KBM-7 (cell line): Measurements from ENCODE around the gene GPR21.

Experiments used
- DNase-seq: peaks from one replicate; pipeline ENCODE4 v3.0.0-alpha.2; 2015
- in situ Hi-C: fragments of 300-500 bp; cut with MboI; formaldehyde crosslinking; loops from 2 replicates; pipeline ENCODE4 v1.14.3; 2020; ENCODE audit warnings: low sequenced_read_pairs, low pct_unique_long_range_greater_than_20kb, mixed read lengths

GPR21 gene

DNA sequence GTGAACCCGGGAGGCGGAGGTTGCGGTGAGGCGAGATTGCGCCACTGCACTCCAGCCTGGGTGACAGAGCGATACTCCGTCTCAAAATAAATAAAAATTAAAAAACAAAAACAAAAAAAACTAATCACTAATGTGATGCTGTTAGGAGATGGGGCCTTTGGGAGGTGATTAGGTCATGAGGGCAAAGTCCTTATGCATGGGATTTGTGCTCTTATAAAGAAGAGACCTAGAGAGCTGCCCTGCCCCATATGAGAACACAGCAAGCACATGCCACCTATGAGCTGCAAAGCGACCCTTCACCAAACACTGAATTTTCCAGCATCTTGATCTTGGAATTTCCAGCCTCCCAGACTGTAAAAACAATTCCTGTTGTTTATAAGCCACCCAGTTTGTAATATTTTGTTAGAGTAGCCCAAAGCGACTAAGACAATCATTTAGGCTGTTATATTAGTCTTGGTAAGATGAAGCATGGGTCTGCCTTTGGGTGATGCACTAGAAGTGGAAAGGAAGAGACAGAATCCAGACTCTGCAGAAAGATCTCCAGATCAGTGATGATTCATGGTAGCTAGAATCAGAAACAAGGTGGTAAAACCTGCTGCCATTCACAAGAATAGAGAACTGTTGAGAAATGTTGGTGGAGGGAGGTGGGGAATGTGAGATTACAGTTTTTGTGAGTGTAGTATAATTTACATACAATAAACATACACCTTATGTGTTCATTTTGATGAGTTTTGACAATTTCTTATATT lies 26.2 kb downstream of the GPR21 start:
- DNase-seq = no peak
- in situ Hi-C loops = loop anchor here (25.0 kb wide), 1 partner anchor 103 kb away; no protein-coding TSS in a partner anchor

DNA sequence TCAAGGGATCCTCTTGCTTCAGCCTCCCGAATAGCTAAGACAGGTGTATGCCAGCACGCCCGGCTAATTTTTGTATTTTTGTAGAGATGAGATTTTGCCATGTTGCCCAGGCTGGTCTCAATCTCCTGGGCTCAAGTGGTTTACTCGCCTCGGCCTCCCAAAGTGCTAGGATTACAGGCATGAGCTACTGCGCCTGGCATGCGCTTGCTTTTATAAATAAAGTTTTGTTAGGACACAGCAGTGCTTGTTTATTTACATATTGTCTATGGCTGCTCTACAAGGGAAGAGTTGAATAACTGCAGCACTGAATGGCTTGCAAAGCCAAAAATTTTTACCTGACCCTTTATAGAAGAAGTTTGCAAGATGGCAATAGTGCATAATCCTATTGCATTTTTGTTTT lies 27.7 kb downstream of the GPR21 start:
- in situ Hi-C loops = loop anchor here (25.0 kb wide), 1 partner anchor 101 kb away; no protein-coding TSS in a partner anchor
- DNase-seq = no peak

DNA sequence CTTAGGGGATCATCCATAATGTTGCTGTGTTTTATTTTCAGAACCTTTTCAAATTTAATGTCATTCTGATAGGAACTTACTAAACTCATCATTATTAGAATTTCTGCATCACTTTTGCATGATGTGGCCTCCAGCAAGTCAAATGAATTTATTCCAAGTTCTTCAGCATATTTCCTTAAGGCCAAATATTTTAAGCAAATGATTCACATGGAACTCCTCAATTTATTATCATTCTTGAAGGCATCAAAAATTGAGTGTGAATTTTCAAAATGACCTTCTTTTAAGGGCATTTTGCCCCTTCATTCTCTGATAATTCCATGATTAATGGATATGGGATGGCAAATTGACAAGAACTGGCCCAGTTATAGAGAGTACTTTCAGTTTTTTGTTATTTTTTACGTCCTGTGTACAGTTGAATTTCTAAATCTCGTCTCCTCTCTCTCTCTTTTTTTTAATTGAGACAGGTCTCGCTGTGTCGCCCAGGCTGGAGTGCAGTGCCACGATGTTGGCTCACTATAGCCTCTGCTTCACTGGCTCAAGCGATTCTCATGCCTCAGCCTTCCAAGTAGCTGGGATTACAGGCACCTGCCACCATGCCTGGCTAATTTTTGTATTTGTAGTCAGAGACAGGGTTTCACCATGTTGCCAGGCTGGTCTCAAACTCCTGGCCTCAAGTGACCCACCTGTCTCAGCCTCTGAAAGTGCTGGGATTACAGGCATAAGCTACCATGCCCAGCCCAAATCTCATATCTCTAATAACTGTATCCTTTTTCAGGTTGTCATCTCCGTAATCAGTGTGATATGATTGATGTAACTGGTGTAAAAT lies 29.1 kb downstream of the GPR21 start:
- DNase-seq = no peak
- in situ Hi-C loops = loop anchor here (25.0 kb wide), 1 partner anchor 100 kb away; no protein-coding TSS in a partner anchor

DNA sequence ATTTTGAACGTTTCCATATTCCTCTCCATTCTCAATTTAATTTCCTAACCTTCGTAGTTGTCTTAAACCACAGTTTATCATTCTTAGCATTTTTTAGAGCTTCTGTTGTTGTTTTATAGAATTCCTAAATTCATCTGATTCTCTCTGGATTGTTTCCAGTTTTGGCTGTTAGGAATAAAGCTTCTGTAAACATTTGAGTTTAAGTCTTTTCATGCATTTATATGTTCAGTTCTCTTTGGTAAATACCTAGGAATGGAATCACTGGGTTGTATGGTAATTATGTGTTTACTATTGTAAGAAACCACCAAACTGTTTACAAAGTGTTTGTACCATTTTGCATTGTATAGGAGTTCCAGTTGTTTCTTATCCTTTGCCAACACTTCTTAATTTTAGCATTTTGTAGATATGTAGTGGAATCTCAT lies 29.7 kb downstream of the GPR21 start:
- DNase-seq = no peak
- in situ Hi-C loops = loop anchor here (25.0 kb wide), 1 partner anchor 99 kb away; no protein-coding TSS in a partner anchor

DNA sequence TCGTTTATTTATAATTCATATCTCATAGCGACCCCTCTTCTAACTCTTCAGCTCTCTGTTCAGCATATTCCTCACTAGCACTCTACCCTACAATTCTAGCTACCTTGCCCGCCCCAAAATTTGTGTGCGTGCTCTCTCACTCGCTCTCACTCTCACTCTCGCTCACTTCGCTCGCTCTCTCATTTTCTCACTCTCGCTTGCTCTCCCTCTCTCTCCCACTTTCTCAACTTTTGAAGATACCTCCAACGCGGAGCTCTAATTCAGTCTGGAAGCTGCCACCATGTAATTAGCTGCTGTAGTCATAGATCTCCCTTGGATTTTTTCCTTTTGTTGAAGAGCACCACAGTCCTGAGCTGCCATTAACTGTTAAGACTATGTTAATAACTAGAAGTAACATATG lies 30.4 kb downstream of the GPR21 start:
- in situ Hi-C loops = loop anchor here (25.0 kb wide), 1 partner anchor 98 kb away; no protein-coding TSS in a partner anchor
- no peak for DNase-seq

DNA sequence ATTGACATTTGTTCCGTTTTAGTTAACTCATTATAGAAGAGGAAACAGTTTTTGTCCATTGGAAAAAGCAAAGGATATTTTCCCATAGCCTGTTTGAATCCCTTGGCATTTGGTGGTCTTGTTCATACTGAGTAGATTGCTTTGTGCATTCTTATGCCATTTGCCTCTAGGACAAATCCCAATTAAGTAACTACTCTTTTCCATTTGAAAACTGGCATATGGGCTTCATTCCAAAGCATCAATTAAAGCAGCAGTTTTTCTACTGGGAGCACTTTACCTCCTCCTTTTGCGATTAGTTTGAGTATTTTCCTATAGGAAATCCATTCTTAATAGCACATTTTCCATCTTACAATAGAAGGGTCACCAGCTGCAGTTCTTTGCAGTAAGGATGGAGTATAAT lies 31.2 kb downstream of the GPR21 start:
- no peak for DNase-seq
- in situ Hi-C loops = loop anchor here (25.0 kb wide), 1 partner anchor 98 kb away; no protein-coding TSS in a partner anchor

DNA sequence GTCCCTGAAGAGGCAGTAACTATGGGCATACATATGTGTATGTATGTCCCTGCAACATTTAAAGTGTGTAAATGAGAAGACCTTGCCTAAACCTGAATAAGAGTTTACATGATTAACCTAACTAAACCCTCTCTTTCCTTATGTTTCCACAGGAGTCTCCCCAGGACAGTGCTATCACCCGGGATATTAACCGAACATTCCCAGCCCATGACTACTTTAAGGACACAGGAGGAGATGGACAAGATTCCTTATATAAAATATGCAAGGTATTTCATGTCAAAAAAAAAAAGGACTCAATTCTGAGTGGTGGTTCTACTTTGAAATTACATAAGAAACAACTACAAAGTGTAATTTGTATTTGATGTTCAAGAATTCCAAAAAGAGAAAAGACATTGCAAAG lies 31.7 kb downstream of the GPR21 start:
- in situ Hi-C loops = loop anchor here (25.0 kb wide), 1 partner anchor 97 kb away; no protein-coding TSS in a partner anchor
- DNase-seq = no peak

DNA sequence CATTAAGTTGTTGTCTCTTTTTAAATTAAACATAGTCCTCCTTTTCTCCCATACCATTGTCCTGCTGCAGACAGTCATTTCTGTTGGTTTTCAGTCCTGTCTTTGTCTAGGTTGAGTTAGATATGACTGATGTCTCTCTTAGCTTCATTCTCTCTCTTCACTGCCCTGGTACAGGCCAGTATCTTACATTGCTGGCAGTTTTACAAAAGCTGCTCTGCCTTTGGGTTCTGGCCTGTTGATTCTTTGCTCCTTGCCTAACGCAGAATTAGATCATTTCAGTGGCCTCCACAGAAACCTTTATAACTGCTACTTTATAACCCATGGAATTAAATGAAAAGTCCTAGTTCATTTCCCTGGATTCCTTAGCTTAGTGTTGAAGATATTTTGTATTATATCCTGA lies 33.7 kb downstream of the GPR21 start:
- in situ Hi-C loops = loop anchor here (25.0 kb wide), 1 partner anchor 95 kb away; no protein-coding TSS in a partner anchor
- no peak for DNase-seq

DNA sequence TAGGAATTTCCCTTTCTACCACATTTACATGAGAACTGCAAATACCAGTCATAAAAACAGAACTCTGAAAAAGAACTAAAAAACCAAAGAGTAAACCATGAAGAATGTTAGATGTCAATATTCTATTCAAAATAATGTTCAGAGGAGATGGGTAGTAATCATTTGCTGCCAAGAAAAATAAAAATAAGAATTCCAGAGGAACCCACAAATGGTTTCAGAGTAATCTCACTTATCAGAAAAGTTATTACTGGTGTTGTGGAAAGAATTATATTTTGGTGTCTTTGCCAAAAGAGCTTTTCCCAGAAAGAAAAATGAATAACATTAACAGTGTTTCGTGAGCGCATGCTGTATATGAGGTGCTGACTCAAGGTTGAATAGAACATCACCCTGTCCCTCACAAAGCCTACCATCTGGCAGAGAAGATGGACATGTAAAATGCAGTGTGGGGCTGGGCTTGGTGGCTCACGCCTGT lies 35.6 kb downstream of the GPR21 start:
- DNase-seq = no peak
- in situ Hi-C loops = loop anchor here (25.0 kb wide), 1 partner anchor 93 kb away; no protein-coding TSS in a partner anchor

DNA sequence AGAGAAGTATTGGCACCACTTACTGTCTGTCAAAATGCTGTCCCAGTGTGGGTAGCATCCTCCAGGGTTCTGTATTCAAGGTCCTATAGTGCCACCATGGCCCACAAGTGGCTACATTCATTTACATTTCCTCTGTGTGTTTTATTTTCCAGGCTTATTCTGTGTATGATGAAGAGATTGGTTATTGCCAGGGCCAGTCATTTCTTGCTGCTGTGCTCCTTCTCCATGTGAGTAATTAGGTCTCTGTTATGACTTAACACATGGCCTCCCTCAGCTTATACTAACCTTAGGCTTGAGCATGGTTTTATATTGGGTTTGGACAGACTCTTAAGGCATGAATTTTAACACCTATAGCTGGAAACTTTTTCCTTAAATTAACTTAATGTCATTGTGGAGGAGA lies 36.7 kb downstream of the GPR21 start:
- in situ Hi-C loops = loop anchor here (25.0 kb wide), 1 partner anchor 92 kb away; no protein-coding TSS in a partner anchor
- DNase-seq = no peak

DNA sequence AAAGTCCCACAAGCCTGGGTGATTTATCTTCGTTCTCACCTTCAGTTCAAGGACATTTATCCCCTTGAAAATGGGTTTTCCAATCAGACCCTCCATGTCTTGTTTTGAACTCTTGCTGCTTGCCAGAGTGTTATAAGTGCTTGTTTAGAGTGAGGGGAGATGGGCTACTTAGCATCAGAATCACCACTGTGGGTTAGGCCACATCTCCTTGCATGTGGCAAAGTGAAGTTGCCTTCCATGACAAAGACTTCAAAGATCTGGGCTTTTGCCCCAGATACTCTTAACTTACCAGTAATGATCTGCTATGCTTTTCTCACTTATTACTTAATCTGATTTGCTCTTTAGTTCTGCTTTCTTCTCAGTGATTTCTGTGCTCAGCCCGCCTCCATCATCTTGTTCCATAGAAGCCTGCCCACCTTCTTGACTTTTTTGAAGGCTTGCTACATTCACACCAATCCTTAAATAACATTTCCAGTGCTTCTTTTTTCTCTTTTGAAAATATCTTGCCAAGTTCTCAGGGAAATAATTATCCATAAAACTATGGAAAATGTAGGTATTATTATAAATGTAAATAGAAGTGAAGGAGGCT lies 39.0 kb downstream of the GPR21 start:
- DNase-seq = no peak
- in situ Hi-C loops = loop anchor here (25.0 kb wide), 1 partner anchor 90 kb away; no protein-coding TSS in a partner anchor

DNA sequence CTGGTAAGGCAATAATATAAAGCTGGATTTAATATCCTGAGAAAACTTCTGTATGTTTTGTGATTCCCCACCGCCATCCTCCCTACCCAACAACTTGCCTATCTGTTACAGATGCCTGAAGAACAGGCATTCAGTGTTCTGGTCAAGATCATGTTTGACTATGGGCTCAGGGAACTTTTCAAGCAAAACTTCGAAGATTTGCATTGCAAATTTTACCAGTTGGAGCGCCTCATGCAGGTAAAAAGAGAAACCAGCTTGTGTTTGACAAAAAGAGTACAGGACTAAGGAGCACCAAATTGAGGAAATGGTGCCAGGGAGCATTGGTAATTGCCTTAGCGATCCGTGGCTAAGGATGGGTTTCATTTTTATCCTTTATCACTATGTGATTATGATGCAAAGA lies 40.0 kb downstream of the GPR21 start:
- in situ Hi-C loops = loop anchor here (25.0 kb wide), 1 partner anchor 89 kb away; no protein-coding TSS in a partner anchor
- DNase-seq = no peak

DNA sequence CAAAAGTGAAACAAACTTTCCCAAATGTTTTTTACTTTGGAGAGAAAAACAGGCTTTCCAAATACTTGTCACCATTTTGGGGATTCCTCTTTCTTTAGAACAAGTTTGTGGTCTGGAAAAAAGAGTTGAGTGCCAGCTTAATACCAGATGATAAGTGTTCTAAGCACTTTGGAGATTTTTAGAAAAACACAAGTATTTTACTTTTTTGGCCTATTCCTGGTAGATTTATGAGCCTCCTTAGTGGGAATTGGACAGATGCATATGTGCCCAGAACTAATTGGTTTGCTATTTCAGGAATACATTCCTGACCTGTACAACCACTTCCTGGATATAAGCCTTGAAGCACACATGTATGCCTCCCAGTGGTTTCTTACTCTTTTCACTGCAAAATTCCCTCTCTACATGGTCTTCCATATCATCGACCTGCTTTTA lies 40.5 kb downstream of the GPR21 start:
- in situ Hi-C loops = loop anchor here (25.0 kb wide), 1 partner anchor 88 kb away; no protein-coding TSS in a partner anchor
- DNase-seq = no peak

DNA sequence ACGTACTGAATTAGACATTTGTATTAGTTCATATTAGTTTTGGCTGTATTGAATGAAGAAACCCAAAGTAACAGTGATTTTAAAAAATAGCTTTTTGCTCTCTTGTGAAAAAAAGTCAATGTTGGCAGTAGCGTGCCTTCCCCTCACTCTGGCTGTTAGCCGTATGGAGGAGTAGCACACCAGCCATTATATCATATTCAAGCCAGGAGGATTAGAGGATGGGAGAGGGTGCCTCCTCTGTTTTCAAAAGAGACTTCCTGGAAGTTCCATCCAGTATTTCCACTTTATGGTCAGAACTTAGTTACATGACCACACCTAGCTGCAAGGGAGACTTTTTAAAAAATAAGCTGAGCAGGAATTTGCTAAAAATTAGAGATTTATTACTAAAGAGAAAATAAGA lies 41.2 kb downstream of the GPR21 start:
- in situ Hi-C loops = loop anchor here (25.0 kb wide), 1 partner anchor 88 kb away; no protein-coding TSS in a partner anchor
- DNase-seq = no peak

DNA sequence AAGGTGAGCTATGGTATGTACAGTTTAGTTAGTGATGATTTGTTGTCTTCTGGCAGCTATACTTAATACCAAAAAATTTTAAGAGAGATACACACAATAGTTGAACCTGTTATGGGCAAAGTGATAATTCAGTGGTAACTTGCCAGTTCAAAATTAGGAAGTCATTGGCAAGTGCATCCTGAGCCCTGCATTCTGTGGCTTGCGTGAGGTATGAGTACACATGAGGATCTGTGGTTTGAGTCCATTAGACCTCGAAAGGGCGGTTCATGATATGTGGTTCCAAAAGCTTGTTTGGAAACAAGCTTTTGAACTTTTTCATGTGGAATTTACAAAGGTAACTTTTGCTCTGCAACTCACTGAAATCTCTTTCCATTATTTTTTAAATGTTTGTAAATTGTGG lies 47.0 kb downstream of the GPR21 start:
- in situ Hi-C loops = loop anchor here (10.0 kb wide), 1 partner anchor 274 kb away; the partner anchor contains the start of gene CRB2
- peak; percentile 12 for DNase-seq

DNA sequence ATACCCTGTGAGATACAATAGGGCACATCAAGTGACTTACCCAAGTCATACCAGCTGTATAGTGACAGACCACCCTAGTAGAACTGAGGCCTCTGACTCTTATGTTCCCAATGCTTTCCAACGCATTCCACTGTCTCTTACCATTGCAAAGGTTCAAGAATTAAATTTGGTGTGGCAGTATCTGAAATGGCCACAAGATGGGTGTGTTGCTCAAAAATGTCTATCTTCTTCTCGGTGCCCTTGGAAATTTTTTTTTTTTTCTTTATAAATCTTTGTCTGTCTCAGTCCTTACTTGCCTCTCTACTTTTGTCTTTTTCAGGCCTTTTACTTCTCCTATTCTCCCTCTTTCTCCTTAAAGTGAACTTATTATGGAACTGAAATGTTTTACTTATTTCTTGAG lies 48.4 kb downstream of the GPR21 start:
- in situ Hi-C loops = loop anchor here (10.0 kb wide), 1 partner anchor 273 kb away; the partner anchor contains the start of gene CRB2
- peak; percentile 70 for DNase-seq

DNA sequence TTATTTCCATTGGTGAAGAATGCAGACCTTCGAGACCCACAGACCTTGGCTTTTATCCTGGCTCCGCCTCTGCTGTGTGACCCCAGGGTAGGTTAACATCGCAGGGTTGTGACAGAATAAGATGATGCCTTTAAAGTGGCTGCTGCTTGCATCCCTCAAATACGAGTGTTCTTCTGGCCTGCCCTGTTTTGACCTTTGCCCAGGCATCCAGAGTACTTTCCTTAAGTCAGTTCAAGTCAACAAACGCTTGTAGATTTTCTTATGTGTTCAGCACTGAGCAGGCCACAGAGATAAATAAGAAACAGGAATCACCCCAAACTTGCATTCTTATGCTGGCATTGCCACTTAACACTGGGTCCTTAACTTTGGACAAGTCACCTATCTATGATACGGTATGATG lies 50.2 kb downstream of the GPR21 start:
- in situ Hi-C loops = loop anchor here (10.0 kb wide), 1 partner anchor 271 kb away; the partner anchor contains the start of gene CRB2
- no peak for DNase-seq

DNA sequence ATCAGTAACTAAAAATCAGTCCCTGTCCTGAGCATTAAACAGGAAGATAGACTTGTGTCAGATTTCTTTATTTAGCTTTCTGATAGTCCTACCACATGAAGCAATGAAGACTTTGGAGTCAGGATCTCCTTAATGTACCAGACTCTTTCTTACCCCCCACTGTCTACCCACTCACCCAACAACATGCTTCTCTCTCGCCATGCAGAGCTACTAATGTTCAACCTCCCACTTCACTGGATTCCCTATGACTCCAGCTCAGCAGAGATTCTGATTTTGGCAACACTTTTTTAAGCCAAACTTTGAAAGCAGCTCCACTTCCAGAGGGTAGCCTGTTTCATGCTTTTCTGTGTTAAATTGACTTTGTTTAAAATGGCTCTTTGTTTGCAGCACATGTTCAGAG lies 50.8 kb downstream of the GPR21 start:
- no peak for DNase-seq
- in situ Hi-C loops = loop anchor here (10.0 kb wide), 1 partner anchor 271 kb away; the partner anchor contains the start of gene CRB2
